Left ventricle myocardium superior (tissue), 1 donor: Measurements from ENCODE around the gene MAN1A2. TPM values are rescaled to one million over a fixed set of nuclear protein-coding genes. Genes with fewer than 3 reads are reported as not detected.
"Not testable (repeated sequence)": the region's sequence is repeated elsewhere in the genome, so short reads cannot be mapped to it uniquely, and the experiment has no call there.

Source experiments
- ATAC-seq: fragments of 200-7000 bp; cut with Tn5 transposase; one replicate; pipeline ENCODE4 v1.9.1; 2020; ENCODE audit warnings: mild to moderate bottlenecking, moderate library complexity
- DNase-seq: peaks from one replicate; pipeline ENCODE4 v3.0.0-alpha.2; 2020
- intact Hi-C: fragments of 100-400 bp; cut with micrococcal nuclease; formaldehyde crosslinking; loops from one replicate; pipeline ENCODE4 v1.11.0; 2022
- total RNA-seq: library from RNA; stranded (reverse); fragmentation: NEBNext Ultra II Directional; extraction: Animal tissue kit (Norgen Biotek cat#: 25700); gene quantifications from one replicate; pipeline ENCODE4 v1.2.1, GENCODE V29; 2021
- donor health status: DM: no; HTN: yes; CAD: no; lungs with severe emphysema.

MAN1A2 gene
- total RNA-seq, 1 donor from 2014 or later: 24.0 TPM

DNA sequence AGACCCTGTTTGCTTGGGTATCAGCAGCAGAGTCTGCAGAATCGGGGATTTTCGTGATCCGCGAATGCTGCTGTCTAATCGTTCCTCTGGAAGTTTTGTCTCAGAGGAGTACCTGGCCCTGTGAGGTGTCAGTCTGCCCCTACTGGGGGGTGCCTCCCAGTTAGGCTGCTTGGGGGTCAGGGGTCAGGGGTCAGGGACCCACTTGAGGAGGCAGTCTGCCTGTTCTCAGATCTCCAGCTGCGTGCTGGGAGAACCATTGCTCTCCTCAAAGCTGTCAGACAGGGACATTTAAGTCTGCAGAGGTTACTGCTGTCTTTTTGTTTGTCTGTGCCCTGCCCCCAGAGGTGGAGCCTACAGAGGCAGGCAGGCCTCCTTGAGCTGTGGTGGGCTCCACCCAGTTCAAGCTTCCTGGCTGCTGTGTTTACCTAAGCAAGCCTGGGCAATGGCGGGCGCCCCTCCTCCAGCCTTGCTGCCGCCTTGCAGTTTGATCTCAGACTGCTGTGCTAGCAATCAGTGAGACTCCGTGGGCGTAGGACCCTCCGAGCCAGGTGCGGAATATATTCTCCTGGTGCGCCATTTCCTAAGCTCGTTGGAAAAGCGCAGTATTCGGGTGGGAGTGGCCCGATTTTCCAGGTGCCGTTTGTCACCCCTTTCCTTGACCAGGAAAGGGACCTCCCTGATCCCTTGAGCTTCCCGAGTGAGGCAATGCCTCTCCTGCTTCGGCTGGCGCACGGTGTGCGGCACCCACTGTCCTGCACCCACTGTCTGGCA lies 9.2 kb upstream of the MAN1A2 start:
- intact Hi-C loops, ATAC-seq, DNase-seq: not testable (repeated sequence)

DNA sequence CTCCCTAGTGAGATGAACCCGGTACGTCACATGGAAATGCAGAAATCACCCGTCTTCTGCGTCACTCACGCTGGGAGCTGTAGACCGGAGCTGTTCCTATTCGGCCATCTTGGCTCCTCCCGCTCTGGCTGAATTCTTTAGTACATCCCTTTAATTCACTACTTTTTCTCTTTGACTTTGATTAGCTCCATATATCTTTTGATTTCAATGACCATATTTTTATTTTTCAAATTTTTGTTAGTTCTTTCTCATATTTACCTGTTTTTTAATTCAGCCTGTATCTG lies 8.7 kb upstream of the MAN1A2 start:
- ATAC-seq, intact Hi-C loops, DNase-seq: not testable (repeated sequence)

GRCh38 chr1:117359561-117360289 lies 7.5 kb upstream of the MAN1A2 start:
- intact Hi-C loops: no loop called here
- no peak for DNase-seq
- no peak for ATAC-seq

GRCh38 chr1:117362986-117363385 lies 4.3 kb upstream of the MAN1A2 start:
- ATAC-seq: no peak
- DNase-seq: no peak
- intact Hi-C loops: no loop called here

- ATAC-seq: no peak
- intact Hi-C loops: no loop called here
These were observed 3.6 kb upstream of the MAN1A2 start for GRCh38 chr1:117363571-117364048.

GRCh38 chr1:117364240-117364639 lies 3.0 kb upstream of the MAN1A2 start:
- intact Hi-C loops: no loop called here
- no peak for DNase-seq
- ATAC-seq: no peak

More at GRCh38 chr1:117363571-117364048, 3.6 kb upstream of the MAN1A2 start:
- no peak for DNase-seq

DNA sequence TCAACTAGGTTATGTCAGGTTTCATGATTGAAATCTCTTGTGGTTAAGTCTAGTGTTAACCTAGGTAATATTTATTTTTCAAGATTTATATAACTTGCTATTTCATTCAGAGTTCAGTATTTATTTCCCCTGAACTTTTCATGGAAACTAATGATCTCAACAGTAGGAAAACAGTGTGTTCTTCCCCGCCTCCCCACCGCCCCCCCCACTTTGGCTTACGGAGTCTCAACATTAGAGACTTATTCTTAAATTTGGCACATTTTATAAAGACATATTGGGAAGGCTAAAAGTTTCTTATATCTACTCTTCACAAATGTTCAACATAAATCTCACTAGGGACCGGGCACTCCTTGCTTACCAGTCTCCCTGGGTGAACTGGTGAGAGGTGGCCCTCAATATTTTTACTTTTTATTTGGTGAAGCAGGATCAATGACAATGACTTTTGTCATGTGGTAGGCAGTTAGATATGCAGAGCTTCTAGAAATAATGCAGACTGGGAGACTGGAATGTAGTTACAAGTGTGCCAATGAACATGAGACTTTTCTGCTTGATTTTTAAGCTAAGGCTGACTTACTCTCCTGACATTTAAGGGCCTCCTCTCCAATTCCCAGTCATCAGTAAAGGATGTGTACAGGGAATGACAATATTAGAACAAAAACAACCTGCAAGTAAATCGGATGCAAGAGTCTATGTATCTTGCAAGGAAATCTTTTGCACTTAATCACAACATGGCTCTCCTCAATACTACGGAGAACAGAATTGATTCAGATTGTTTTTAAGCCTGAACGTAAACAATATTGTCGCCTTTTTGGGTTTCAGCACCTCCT lies 1.7 kb upstream of the MAN1A2 start:
- ATAC-seq (no peak), DNase-seq (no peak)
- intact Hi-C loops: no loop called here

GRCh38 chr1:117366177-117367045 lies 838 bp upstream of the MAN1A2 start:
- DNase-seq (peak; percentile 95), ATAC-seq (peak; percentile 91)
- intact Hi-C loops: no loop called here

DNA sequence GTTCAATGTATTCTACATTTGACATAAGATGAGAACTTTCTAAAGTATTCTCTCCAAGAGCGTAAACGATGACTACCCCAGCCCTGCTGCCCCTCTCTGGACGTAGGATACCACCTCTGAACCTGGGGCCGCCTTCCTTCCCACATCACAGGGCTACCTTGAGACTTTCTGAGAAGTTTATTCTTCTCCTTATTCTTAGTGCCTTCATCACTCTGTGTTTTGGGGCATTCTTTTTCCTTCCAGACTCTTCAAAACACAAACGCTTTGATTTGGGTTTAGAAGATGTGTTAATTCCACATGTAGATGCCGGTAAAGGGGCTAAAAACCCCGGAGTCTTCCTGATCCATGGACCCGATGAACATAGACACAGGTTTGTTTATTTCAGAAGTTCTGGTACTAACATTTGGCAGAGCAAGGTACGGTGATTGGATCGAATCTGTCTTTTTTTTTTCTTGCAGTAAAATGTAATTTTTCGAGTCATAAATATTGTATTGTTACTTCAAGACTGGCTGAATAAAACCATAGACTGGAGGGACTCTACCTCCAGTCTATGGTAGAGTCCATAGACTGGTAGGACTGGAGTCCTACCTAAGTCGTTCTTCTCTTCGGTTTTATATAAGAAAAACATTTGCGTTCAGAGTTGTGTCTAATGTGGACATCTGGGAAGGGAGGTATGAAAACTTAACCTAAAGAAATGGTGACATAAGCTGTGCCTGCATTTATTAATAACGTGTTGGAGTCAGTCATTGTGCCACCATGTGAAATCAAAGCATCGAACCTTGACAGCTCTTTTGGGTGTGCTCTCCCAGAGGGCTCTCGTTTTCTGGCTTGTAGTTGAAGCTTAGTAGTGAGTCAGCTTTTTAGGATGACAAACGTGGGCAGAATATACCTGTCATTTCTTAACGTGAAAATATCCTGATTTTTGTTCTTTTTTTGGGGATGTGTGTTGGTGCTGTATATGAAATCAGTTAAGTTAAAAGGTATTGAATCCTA lies 1.2 kb downstream of the MAN1A2 start:
- DNase-seq (no peak), ATAC-seq (no peak)
- intact Hi-C loops: no loop called here

GRCh38 chr1:117370071-117370470 lies 2.8 kb downstream of the MAN1A2 start:
- no peak for DNase-seq
- ATAC-seq: no peak
- intact Hi-C loops: no loop called here

DNA sequence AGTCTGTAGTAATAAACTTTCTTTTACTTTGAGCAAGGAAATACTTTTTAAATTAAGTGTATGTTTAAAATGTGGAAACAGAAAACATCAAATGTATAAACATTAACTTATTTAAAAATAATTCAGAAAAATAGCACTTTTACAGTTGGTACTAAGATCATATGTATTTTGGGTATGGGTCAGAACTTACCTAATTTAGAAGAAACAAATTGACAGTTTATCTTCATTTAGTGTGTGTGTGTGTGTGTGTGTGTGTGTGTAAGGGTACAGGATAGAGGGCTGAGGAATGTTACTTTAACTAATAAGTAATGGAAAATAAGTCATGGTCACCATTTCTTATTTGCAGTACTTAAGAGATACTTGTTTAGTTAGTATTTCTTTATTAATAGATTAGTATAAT lies 3.3 kb downstream of the MAN1A2 start:
- intact Hi-C loops: no loop called here
- DNase-seq: no peak
- ATAC-seq: no peak

- DNase-seq (no peak), ATAC-seq (no peak)
- intact Hi-C loops: no loop called here
These were observed 4.3 kb downstream of the MAN1A2 start for GRCh38 chr1:117371441-117372151.

DNA sequence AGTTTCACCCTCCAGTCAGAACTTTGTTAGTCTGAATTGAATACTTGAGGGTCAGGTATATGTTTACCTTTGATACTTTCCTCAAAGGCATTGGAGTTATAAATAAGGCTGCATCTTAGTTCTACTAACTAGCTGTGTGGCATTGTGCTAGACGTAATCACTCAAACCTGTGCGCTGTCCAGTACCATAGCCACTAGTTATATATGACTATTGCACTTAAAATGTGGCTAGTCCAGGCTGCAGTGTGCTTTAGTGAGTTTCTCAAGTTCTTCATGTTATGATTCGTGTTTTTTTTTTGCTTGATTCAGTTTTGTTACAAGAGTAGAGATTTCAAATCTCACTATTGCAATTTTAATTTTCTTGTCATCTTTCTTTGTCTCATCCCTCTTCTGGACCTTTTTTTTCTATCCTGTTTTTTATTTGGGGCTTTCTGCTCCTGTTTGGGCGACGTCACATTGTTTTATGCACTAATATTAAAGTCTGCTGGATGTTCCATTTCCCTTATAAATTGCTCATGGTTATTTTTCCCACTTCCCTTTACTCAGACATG lies 5.7 kb downstream of the MAN1A2 start:
- DNase-seq (no peak), ATAC-seq (no peak)
- intact Hi-C loops: no loop called here

DNA sequence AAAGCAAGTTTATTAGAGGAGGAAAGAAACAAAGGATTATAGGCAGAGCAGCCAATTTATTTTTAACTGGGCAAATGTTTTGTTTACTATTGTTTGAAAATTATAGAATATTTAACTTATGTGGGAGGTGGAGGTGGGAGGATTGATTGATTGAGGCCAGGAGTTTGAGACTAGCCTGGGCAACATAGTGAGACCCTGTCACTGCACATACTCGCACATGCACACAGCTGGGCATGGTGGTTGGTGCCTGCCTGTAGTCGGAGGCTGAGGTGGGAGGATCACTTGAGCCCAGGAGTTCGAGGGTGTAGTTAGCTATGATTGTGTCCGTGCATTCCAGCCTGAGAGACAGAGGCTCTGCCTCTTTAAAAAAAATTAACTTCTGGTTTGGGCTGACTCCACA lies 6.7 kb downstream of the MAN1A2 start:
- DNase-seq (no peak), ATAC-seq (no peak)
- intact Hi-C loops: no loop called here

DNA sequence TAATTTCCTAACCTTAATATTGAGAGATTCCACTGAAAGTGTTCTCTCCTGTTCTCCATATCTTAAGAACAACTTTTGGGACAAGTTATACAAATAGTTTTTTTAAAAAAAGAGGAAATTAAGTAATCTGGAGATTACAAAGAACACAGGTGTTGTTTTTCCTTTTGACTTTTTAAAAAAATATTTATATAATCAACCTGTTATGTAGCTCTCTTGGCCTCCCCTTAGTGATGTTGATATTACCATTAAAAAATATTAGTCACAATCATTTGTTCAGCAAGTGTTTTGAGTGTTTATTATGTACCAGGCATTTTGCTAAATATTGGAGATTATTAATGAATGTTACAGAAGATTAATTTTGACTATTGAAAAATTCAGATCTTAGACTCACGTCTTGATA lies 8.1 kb downstream of the MAN1A2 start:
- no peak for ATAC-seq
- intact Hi-C loops: no loop called here
- DNase-seq: no peak

- intact Hi-C loops: no loop called here
- ATAC-seq: no peak
- no peak for DNase-seq
These were observed 19.9 kb downstream of the MAN1A2 start for GRCh38 chr1:117387060-117387633.

DNA sequence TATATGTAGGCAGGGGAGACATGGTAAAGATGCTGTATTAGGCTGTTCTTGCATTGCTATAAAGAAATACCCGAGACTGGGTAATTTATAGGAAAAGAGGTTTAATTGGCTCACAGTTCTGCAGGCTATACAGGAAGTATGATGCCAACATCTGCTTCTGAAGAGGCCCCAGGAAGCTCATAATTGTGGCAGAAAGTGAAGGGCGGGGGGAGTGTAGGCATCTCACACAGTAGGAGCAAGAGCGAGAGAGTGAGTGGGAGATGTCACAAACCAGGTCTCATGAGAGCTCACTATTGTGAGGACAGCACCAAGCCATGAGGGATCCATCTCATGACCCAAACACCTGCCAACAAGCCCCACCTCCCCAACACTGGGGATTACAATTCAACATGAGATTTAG lies 21.1 kb downstream of the MAN1A2 start:
- peak; percentile 37 for ATAC-seq
- no peak for DNase-seq
- intact Hi-C loops: no loop called here
